Stimulated activated CD4-positive, alpha-beta T cell treated with anti-CD3 and anti-CD28 coated beads, Interleukin-1b, Interleukin-23, amount 100 ng/mL, for 24 hours (primary cell): ENCODE results near the gene FLOT2.
A peak's percentile ranks its signal among the peaks of the same experiment; 100 is the strongest.
"Not testable (repeated sequence)": the region's sequence is repeated elsewhere in the genome, so short reads cannot be mapped to it uniquely, and the experiment has no call there.

ENCODE experiments used
- DNase-seq, 4 experiments: peaks; one replicate each; pipeline ENCODE4 v3.0.0-alpha.2; 2020; ENCODE audit warnings: low read depth in 4 of 4, low spot score in 1 of 4

Gene FLOT2

DNA sequence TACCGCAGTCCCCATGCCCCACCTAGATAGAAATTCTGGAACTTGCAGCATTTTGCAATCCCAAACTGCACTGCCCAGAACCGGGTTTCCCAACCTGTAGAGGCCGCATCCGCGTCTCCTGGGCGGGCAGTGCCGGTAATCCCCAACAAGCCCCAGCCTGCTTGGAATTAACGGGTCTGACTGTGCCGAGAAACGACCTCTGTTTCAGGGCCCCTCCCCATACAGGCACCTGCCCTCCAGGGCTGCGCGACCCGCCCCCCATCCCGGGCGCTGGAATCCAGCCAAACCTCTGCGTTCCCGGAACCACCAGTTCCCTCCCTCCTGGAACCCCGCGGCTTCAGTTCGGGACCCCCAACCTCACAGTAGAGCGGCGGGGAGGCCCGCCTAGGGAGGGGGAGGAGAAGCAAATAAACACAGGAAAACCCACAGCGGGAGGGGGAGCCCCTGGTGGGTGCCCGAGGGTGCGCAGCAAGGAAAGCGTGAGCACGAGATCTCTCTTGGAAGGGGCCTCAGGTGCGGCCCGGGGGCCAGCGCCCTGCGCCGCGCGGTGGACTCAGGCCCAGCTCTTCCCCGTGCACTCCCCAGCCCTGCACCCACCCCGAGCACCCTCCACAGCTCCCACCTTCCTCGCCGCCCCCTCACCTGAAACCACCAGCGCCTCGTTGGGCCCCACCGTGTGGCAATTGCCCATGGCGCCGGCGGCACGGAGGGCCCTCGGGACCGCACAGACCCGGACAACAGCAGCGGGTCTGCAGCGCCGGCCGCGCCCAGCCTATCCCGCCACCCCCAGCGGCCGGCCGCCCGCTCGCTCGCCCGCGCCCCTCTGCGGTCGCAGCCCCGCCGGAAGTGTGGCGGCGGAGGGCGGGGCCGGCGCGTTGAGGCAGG, at the start of gene FLOT2:
Gene FLOT2, minus strand, starts transcription at position 850 of the 885 bp plus-strand sequence. Its CDS starts 159 bp downstream, at position 691.
- peak in 3 of 4 experiments; percentile 28 to 63 (median 53) for DNase-seq

DNA sequence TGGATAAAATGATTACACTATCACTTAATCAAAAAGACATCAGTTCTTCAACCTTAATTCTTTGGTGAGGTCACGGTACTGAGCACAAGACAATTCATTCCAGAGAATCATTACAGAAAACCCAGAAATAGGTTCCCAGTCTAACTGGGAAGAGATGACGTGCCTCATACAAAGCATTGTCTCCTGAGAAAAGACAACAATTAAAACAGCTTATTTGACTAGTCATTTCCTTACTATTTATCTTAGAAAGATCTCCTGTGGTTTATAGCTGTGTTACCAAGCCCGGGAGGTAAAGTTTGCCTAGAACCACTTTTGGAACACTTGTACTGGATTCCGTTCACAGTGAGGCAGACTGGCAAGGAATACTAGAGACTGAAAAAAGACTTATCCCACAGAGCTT, 48.7 kb upstream of the FLOT2 start:
- DNase-seq = no peak

DNA sequence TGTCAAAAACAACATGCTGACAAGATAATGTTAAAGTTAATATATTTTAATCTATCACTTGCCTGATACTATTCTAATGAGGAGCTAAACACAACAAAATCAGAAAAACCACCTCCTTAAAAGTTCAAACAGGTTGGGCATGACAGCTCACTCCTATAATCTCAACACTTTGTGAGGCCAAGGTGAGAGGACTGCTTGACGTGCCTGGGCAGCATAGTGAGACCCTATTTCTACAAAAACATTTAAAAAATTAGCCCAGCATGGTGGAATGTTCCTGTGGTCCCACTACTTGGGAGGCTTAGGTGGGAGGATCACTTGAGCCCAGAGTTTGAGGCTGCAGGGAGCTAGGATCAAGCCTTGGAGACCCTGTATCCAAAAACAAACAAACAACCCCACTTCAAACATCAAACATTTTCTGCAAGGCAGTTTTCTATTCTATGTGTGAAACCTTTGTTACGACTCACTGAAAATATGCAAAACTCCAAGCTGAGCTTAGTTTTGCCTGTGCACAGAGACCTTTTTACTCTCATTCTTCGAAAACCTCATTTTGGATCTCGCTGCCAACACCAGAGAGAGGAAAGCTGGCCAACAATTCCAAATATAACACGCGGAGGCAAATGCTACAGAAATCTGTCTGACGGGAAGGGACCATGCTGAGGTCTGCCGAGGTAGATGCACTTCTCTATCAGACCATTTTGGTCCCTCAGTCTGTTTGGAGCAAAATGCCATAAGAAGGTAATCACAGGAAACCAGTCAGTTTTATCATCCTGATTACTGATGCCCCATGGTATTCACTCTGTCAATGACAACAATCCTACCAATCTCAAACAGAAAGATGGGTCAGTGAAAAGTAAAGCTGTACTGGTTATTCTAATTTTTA, 47.6 kb upstream of the FLOT2 start:
- no peak for DNase-seq

GRCh38 chr17:28944343-28944742, 46.8 kb upstream of the FLOT2 start:
- DNase-seq = no peak

GRCh38 chr17:28942925-28943324, 45.4 kb upstream of the FLOT2 start:
- DNase-seq = no peak

GRCh38 chr17:28941251-28941650, 43.7 kb upstream of the FLOT2 start:
- DNase-seq = no peak

GRCh38 chr17:28940675-28941074, 43.1 kb upstream of the FLOT2 start:
- DNase-seq = no peak

DNA sequence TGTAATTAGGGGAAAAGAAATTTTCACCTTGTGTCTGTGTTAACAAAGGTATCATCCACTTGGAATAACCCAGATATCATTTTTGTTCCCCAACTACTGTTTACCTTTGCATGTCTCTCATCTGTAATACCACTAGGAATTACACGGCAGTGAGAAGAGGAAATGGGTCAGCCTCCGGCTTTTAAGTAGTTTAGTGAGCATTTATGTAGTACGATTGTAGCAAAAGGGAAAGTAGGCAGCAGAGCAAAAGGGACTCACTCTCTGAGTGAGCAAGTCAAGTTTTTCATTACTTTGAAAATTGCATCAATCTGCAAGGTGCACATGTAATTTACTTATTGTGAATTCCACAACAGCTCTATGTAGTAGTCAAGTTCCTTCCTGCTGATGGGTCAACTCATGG, 42.6 kb upstream of the FLOT2 start:
- no peak for DNase-seq

- no peak for DNase-seq
These were observed 41.0 kb upstream of the FLOT2 start for GRCh38 chr17:28938552-28938951.

DNA sequence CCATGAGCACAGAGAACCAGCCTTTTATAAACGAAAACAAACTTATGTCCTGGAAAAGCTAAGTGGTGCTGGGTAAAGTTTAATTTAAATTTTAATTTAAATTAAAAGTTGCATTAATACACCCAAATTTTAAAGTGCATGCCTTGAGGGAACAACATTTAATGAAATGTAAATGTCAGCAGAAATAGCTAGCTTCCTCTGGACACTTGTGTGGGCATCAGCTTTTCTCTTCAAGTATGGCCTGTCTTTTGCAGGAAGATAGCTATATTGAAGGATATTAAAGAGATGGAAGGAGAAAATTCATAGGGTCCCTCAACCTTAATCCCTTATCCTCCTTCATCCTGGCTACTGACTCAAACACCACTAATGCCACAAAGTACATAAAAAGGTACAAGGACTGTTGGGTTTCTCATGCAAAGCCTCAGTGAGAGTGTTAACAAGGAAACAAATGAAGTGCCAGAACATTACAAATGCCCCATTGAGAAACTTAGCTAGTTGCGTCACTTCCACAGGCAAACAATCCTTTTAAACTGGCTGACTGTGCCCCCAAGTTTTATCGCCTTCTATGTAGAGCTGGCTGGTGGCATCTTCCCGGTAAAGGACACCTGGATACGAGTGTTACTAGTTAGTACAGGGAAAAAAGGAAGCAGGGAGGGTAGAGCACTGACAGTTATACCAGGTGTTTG, 39.7 kb upstream of the FLOT2 start:
- no peak for DNase-seq

DNA sequence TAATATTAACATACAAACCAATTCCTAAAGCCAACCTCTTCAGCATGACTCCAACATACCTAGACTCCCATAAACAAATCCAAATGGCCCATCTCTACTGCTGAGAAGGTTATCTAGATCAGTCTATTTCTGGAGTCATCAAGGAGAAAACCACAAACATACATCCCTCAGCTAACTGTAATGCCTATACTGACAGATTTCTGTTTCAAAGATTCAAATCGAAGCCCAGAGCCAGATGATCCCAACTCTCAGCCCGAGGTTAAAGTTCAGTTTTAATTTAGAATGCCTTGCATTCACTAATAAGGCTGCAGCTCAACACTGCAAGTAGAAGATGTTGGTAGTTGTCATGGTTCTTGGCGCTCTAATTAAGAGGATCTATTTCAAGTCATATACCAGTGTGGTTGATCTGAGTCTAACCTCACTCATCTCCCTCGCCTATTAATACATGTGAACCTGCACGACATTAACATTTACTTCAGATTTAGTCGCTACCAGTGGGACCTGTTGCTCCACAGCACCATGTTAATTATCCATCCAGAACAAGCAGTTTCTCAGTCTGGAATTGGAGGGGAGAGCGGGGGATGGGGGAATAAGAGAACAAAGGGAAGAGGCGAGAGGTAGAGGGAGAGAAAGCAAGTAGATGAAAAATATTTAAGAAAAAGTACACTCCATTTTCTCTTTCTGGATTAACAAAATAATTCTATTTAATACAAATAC, 38.4 kb upstream of the FLOT2 start:
- no peak for DNase-seq

- not testable (repeated sequence) for DNase-seq
These were observed 37.0 kb upstream of the FLOT2 start for GRCh38 chr17:28934508-28934907.

DNA sequence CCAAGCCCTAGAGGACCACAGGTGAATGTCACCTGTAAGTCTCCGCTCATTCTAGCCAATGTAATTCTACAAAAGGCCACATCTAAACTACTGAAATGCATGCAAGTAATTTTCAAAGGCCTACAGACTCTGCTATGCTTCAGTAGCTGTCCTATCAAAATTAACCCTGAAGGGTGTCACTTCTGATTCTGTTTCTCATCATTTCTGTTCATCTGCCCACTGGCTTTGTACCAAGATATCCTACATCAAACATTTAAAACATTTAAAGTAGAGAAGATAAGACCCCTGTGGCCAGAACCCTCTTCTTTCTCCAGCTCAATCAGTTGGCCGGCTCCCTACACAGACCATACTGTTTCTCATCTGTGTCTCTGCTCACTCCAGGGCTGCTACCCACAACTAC, 32.3 kb upstream of the FLOT2 start:
- no peak for DNase-seq

- DNase-seq = no peak
These were observed 30.5 kb upstream of the FLOT2 start for GRCh38 chr17:28928061-28928460.

DNA sequence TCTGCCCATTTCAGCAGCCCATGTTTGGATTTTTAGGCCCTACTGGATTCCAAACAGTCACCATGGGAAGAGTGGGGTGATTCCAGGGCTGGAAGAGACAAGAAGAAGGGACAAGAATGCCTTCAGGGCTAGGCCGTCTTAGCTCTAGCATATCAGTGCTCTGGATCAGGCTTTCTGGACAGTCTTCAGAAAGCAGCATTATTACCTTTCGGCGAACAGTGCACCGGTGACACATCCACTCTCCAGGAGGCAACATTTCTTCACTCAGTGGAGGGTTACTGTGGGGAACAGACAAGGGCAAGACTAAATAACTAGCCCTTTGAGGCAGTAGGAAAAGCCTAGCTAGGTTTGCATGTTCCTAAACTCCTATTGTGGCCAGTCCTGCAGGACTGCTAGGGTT, 29.3 kb upstream of the FLOT2 start:
- DNase-seq = no peak

DNA sequence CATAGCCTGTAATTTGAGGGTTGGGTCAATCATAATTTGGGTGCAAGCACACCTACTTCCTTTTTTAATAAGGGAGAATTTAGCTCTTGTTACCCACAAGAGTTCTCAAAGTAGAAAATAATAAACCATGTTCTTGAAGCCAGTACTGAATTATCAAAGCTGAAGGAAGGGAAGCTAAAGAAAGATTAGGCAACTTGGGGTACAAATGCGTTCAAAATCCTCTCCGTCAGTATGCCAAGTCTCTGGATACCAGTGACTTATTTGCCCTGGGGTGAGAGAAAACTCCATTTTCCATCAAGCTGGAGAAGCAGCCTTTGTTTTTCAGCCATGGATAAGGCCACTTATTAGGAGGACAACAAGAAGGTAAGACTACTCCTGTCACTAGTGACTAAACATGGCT, 28.8 kb upstream of the FLOT2 start:
- no peak for DNase-seq

- DNase-seq = no peak
These were observed 28.4 kb upstream of the FLOT2 start for GRCh38 chr17:28925912-28926365.

GRCh38 chr17:28920201-28920600, 22.7 kb upstream of the FLOT2 start:
- DNase-seq = no peak

GRCh38 chr17:28918295-28918694, 20.8 kb upstream of the FLOT2 start:
- DNase-seq = no peak

GRCh38 chr17:28917465-28917864, 19.9 kb upstream of the FLOT2 start:
- DNase-seq = no peak

DNA sequence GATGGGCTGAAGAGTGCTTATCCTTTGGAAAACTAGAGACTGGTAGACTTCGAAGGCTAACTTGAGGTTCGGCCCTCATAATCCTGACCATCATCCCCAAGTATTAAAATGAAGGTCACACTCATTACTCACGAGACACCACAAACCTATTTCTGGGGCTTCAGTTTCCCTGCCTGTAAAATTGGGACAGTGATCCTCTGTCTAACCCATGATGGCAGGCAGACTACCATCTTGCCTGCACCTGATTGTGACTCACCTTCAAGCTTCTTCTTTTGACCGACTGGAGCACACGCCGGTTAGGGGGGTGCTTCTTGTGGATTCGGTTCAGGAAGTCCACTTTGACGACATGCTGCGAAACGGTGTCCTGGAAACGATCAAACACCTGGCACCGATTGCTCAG, 19.5 kb upstream of the FLOT2 start:
- DNase-seq = no peak
